ENCODE data around the gene NR2F1.

The NR2F1 gene

GRCh38 chr5:93606382-93606752, 23.3 kb downstream of the NR2F1 start:
- H3K9me2 ChIP-seq (replicated peaks; ENCODE audit: insufficient read depth, low read length): no peaks in the 10 kb centered on the region
- TF ChIP-seq EZH2phosphoT487 (conservative IDR thresholded peaks at IDR 0.05; ENCODE audit: low read length) (no peak), CTCF (IDR thresholded peaks at IDR 0.05; ENCODE audit: insufficient read depth, low read length, poor library complexity, severe bottlenecking) (no peak)
- no peaks in the 10 kb centered on the region for H3F3A ChIP-seq (ENCODE audit: insufficient read depth)
- no peak overlapping the region for H3K4me3 ChIP-seq (ENCODE audit: insufficient read depth, low read length, poor library complexity, severe bottlenecking)
- no peaks in the 10 kb centered on the region for H4K20me1 ChIP-seq (ENCODE audit: low read depth, low read length)
- H3K27me3 ChIP-seq (ENCODE audit: low read length): no peaks in the 10 kb centered on the region
- no peaks in the 10 kb centered on the region for H3K79me2 ChIP-seq (ENCODE audit: insufficient read depth, low read length)
- no peak overlapping the region for H2AFZ ChIP-seq (ENCODE audit: low read depth, low read length, severe bottlenecking)
- no peak overlapping the region for H3K4me2 ChIP-seq (ENCODE audit: low read depth, low read length, poor library complexity, severe bottlenecking)
- no peaks in the 10 kb centered on the region for H3K9me3 ChIP-seq (ENCODE audit: insufficient read depth, low read length)
- H3K9ac ChIP-seq (ENCODE audit: low read length): no peak overlapping the region
- no peak overlapping the region for H3K27ac ChIP-seq (ENCODE audit: low read depth, low read length)
- H3K36me3 ChIP-seq (ENCODE audit: low read length): no peaks in the 10 kb centered on the region

GRCh38 chr5:93607367-93608258, 24.6 kb downstream of the NR2F1 start:
- Histone ChIP-seq H3K36me3 (ENCODE audit: low read length) (no peaks in the 10 kb centered on the region), H3K9me3 (ENCODE audit: insufficient read depth, low read length) (no peaks in the 10 kb centered on the region), H3K79me2 (ENCODE audit: insufficient read depth, low read length) (no peaks in the 10 kb centered on the region), H3K4me3 (ENCODE audit: insufficient read depth, low read length, poor library complexity, severe bottlenecking) (no peak overlapping the region), H3K27ac (ENCODE audit: low read depth, low read length) (no peak overlapping the region), H3F3A (ENCODE audit: insufficient read depth) (no peaks in the 10 kb centered on the region), H4K20me1 (ENCODE audit: low read depth, low read length) (no peaks in the 10 kb centered on the region), H3K27me3 (ENCODE audit: low read length) (no peaks in the 10 kb centered on the region), H3K9ac (ENCODE audit: low read length) (no peak overlapping the region), H2AFZ (ENCODE audit: low read depth, low read length, severe bottlenecking) (no peak overlapping the region), H3K4me2 (ENCODE audit: low read depth, low read length, poor library complexity, severe bottlenecking) (peak overlapping the region; percentile 30), H3K9me2 (replicated peaks; ENCODE audit: insufficient read depth, low read length) (no peaks in the 10 kb centered on the region)
- TF ChIP-seq CTCF (IDR thresholded peaks at IDR 0.05; ENCODE audit: insufficient read depth, low read length, poor library complexity, severe bottlenecking) (peak; percentile 63), EZH2phosphoT487 (conservative IDR thresholded peaks at IDR 0.05; ENCODE audit: low read length) (no peak)

- Histone ChIP-seq H3K9ac (ENCODE audit: low read length) (no peak overlapping the region), H3K27ac (ENCODE audit: low read depth, low read length) (no peak overlapping the region), H3K36me3 (ENCODE audit: low read length) (no peaks in the 10 kb centered on the region), H3F3A (ENCODE audit: insufficient read depth) (no peaks in the 10 kb centered on the region), H3K4me2 (ENCODE audit: low read depth, low read length, poor library complexity, severe bottlenecking) (no peak overlapping the region), H3K4me3 (ENCODE audit: insufficient read depth, low read length, poor library complexity, severe bottlenecking) (no peak overlapping the region), H3K79me2 (ENCODE audit: insufficient read depth, low read length) (no peaks in the 10 kb centered on the region), H3K9me2 (replicated peaks; ENCODE audit: insufficient read depth, low read length) (no peaks in the 10 kb centered on the region), H4K20me1 (ENCODE audit: low read depth, low read length) (no peaks in the 10 kb centered on the region), H2AFZ (ENCODE audit: low read depth, low read length, severe bottlenecking) (no peak overlapping the region), H3K27me3 (ENCODE audit: low read length) (no peaks in the 10 kb centered on the region), H3K9me3 (ENCODE audit: insufficient read depth, low read length) (no peaks in the 10 kb centered on the region)
- TF ChIP-seq EZH2phosphoT487 (conservative IDR thresholded peaks at IDR 0.05; ENCODE audit: low read length) (no peak), CTCF (IDR thresholded peaks at IDR 0.05; ENCODE audit: insufficient read depth, low read length, poor library complexity, severe bottlenecking) (no peak)
Measured at GRCh38 chr5:93608855-93609254, 25.8 kb downstream of the NR2F1 start.
